GM12801 (cell line): ENCODE data around the gene MYLK2.

Experiments used
- CTCF ChIP-seq: IDR thresholded peaks from one replicate; pipeline ENCODE4 v1.5.1; 2011; ENCODE audit warnings: control low read depth; ENCODE audit not compliant: insufficient read length; ENCODE audit errors: extremely low read depth

Gene MYLK2

GRCh38 chr20:31868853-31869672 lies 49.9 kb downstream of the MYLK2 start:
- TF ChIP-seq CTCF = no peak

GRCh38 chr20:31869673-31869941 lies 50.5 kb downstream of the MYLK2 start:
- no peak for TF ChIP-seq CTCF

- TF ChIP-seq CTCF = no peak
Measured at GRCh38 chr20:31869942-31870725, 51.0 kb downstream of the MYLK2 start, which contains the start of the genes DUSP15 and TTLL9. DUSP15 (minus strand) TSS chr20:31870527; CDS start chr20:31870337, 190 bp downstream. TTLL9 (plus strand) TSS chr20:31870634; CDS start chr20:31871127, 493 bp downstream.

- TF ChIP-seq CTCF = no peak
Measured at GRCh38 chr20:31870726-31871617, 51.8 kb downstream of the MYLK2 start.

- no peak for TF ChIP-seq CTCF
Measured at GRCh38 chr20:31871618-31871954, 52.4 kb downstream of the MYLK2 start.

- no peak for TF ChIP-seq CTCF
Measured at GRCh38 chr20:31872406-31872805, 53.2 kb downstream of the MYLK2 start.

- TF ChIP-seq CTCF = no peak
Measured at GRCh38 chr20:31875671-31876070, 56.5 kb downstream of the MYLK2 start.
